ENCODE results near the gene ROM1.
A peak's percentile ranks its signal among the peaks of the same experiment; 100 is the strongest.

ROM1 gene

DNA sequence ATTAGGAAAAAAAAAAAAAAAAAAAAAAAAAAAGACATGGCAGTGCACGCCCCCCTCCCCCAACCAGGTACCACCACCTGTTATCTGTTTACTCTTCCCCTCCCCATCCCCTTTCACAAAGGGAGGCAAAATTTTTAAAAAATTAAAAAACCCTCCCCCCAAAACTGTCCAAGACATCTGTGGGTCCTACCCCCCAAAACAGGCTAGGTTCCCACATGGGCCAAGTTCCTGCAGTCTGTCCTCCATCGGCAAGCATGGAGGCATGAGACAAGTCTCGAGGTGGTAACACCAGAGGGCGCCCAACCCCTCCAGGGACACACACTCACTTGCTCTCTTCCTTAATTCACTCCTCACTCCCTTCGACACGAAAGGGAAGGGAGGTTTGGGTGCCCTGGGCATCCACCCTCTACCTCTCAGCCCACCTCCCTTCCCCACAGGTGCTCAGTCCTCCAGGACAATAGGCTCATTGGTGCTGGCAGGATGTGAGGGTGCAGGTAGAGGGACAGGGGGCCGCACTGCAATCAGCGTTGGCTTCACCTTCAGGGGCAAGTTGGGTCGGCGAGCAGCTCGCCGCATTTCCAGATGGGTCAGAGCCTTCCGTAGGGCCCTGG is 19.5 kb upstream of the ROM1 start:
- H3K36me3 ChIP-seq (ENCODE audit: insufficient read depth, low read length) = peaks cover 63% of the 10 kb centered on the region
- no peaks in the 10 kb centered on the region for H3K9me3 ChIP-seq (ENCODE audit: insufficient read depth, low read length, severe bottlenecking)
- no peak overlapping the region for H2AFZ ChIP-seq (ENCODE audit: low read depth, low read length)
- H3K27me3 ChIP-seq (ENCODE audit: insufficient read depth, low read length, poor library complexity) = no peaks in the 10 kb centered on the region
- H3K9ac ChIP-seq (ENCODE audit: low read depth, low read length) = peak overlapping the region; percentile 66
- peaks cover 28% of the 10 kb centered on the region for H4K20me1 ChIP-seq (ENCODE audit: insufficient read depth, low read length)
- peak overlapping the region; percentile 95 for H3K4me2 ChIP-seq (ENCODE audit: insufficient read depth, low read length)
- peaks cover 69% of the 10 kb centered on the region for H3K4me1 ChIP-seq (ENCODE audit: insufficient read depth, low read length)
- H3K27ac ChIP-seq (ENCODE audit: low read length) = peak overlapping the region; percentile 25; the same call in 1 of the 2 replicates
- TF ChIP-seq CTCF (IDR thresholded peaks at IDR 0.05; ENCODE audit: borderline replicate concordance, extremely low read depth, low read length, poor library complexity, severe bottlenecking) (peak; percentile 90), EZH2 (IDR thresholded peaks at IDR 0.05; ENCODE audit: borderline replicate concordance, low read depth, low read length, severe bottlenecking) (no peak)
- no peak overlapping the region for H3K4me3 ChIP-seq (ENCODE audit: low read depth in 1 of 2, low read length in 2 of 2)
- ATAC-seq (ENCODE audit: insufficient read depth, low read depth) = peak; percentile 31
- DNase-seq = peak; percentile 82
- peaks cover 52% of the 10 kb centered on the region for H3K79me2 ChIP-seq (ENCODE audit: insufficient read depth, low read length)

GRCh38 chr11:62595124-62595523 is 17.9 kb upstream of the ROM1 start:
- Histone ChIP-seq H3K9me3 (ENCODE audit: insufficient read depth, low read length, severe bottlenecking) (no peaks in the 10 kb centered on the region), H3K27ac (ENCODE audit: low read length) (no peak overlapping the region), H3K4me1 (ENCODE audit: insufficient read depth, low read length) (peaks cover 77% of the 10 kb centered on the region), H3K4me3 (ENCODE audit: low read depth in 1 of 2, low read length in 2 of 2) (no peak overlapping the region), H4K20me1 (ENCODE audit: insufficient read depth, low read length) (peaks cover 38% of the 10 kb centered on the region), H3K79me2 (ENCODE audit: insufficient read depth, low read length) (peaks cover 55% of the 10 kb centered on the region), H3K27me3 (ENCODE audit: insufficient read depth, low read length, poor library complexity) (no peaks in the 10 kb centered on the region), H3K4me2 (ENCODE audit: insufficient read depth, low read length) (no peak overlapping the region), H2AFZ (ENCODE audit: low read depth, low read length) (no peak overlapping the region), H3K9ac (ENCODE audit: low read depth, low read length) (no peak overlapping the region), H3K36me3 (ENCODE audit: insufficient read depth, low read length) (peaks cover 70% of the 10 kb centered on the region)
- TF ChIP-seq CTCF (IDR thresholded peaks at IDR 0.05; ENCODE audit: borderline replicate concordance, extremely low read depth, low read length, poor library complexity, severe bottlenecking) = no peak
- no peak for TF ChIP-seq EZH2 (IDR thresholded peaks at IDR 0.05; ENCODE audit: borderline replicate concordance, low read depth, low read length, severe bottlenecking)
- ATAC-seq (ENCODE audit: insufficient read depth, low read depth) (no peak), DNase-seq (no peak)

GRCh38 chr11:62599069-62599696 is 13.9 kb upstream of the ROM1 start:
- H3K36me3 ChIP-seq (ENCODE audit: insufficient read depth, low read length) = peaks cover 72% of the 10 kb centered on the region

DNA sequence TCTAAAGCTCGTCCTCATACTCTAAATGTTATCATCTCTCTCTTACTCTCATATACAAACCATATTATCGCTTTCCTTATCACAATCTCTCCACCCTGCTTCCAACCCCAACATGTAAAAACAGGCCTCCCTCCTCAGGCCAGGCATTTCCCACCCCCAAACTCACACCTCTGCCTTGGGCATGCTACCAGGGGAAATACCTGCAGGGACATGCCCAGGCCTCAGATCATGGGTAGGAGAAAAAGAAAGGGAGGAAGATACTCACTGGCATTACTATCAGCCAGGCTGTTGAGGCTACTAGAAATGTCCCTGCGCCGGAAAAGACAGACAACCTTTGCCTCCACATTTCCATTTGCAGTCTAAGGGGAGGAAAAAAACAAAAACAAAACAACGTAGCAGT is 13.2 kb upstream of the ROM1 start:
- no peaks in the 10 kb centered on the region for H3K27me3 ChIP-seq (ENCODE audit: insufficient read depth, low read length, poor library complexity)
- H3K9me3 ChIP-seq (ENCODE audit: insufficient read depth, low read length, severe bottlenecking) = no peaks in the 10 kb centered on the region
- H3K4me2 ChIP-seq (ENCODE audit: insufficient read depth, low read length) = peak overlapping the region; percentile 96
- peak overlapping the region; percentile 92 for H3K27ac ChIP-seq (ENCODE audit: low read length)
- peaks cover 54% of the 10 kb centered on the region for H3K79me2 ChIP-seq (ENCODE audit: insufficient read depth, low read length)
- ATAC-seq (ENCODE audit: insufficient read depth, low read depth) = no peak
- peak overlapping the region; percentile 69 for H3K4me3 ChIP-seq (ENCODE audit: low read depth in 1 of 2, low read length in 2 of 2)
- H3K36me3 ChIP-seq (ENCODE audit: insufficient read depth, low read length) = peaks cover 66% of the 10 kb centered on the region
- TF ChIP-seq CTCF (IDR thresholded peaks at IDR 0.05; ENCODE audit: borderline replicate concordance, extremely low read depth, low read length, poor library complexity, severe bottlenecking) = no peak
- TF ChIP-seq EZH2 (IDR thresholded peaks at IDR 0.05; ENCODE audit: borderline replicate concordance, low read depth, low read length, severe bottlenecking) = no peak
- DNase-seq = no peak
- H2AFZ ChIP-seq (ENCODE audit: low read depth, low read length) = no peak overlapping the region
- H3K4me1 ChIP-seq (ENCODE audit: insufficient read depth, low read length) = peaks cover 55% of the 10 kb centered on the region
- H4K20me1 ChIP-seq (ENCODE audit: insufficient read depth, low read length) = peaks cover 38% of the 10 kb centered on the region
- H3K9ac ChIP-seq (ENCODE audit: low read depth, low read length) = peak overlapping the region; percentile 97

More at GRCh38 chr11:62599069-62599696, 13.9 kb upstream of the ROM1 start:
- peaks cover 59% of the 10 kb centered on the region for H3K4me1 ChIP-seq (ENCODE audit: insufficient read depth, low read length)
- H3K27me3 ChIP-seq (ENCODE audit: insufficient read depth, low read length, poor library complexity) = no peaks in the 10 kb centered on the region
- peak overlapping the region; percentile 96 for H3K4me2 ChIP-seq (ENCODE audit: insufficient read depth, low read length)
- DNase-seq = peak; percentile 99
- peaks cover 38% of the 10 kb centered on the region for H4K20me1 ChIP-seq (ENCODE audit: insufficient read depth, low read length)
- H3K27ac ChIP-seq (ENCODE audit: low read length) = peak overlapping the region; percentile 92
- peaks cover 54% of the 10 kb centered on the region for H3K79me2 ChIP-seq (ENCODE audit: insufficient read depth, low read length)
- peak; percentile 77 for ATAC-seq (ENCODE audit: insufficient read depth, low read depth)
- H3K9me3 ChIP-seq (ENCODE audit: insufficient read depth, low read length, severe bottlenecking) = no peaks in the 10 kb centered on the region
- peak overlapping the region; percentile 69; a peak in 3 of 4 replicates for H3K4me3 ChIP-seq (ENCODE audit: low read depth in 1 of 2, low read length in 2 of 2)
- TF ChIP-seq EZH2 (IDR thresholded peaks at IDR 0.05; ENCODE audit: borderline replicate concordance, low read depth, low read length, severe bottlenecking) = no peak
- H2AFZ ChIP-seq (ENCODE audit: low read depth, low read length) = no peak overlapping the region
- peak overlapping the region; percentile 97 for H3K9ac ChIP-seq (ENCODE audit: low read depth, low read length)

Data from DND-41 (cell line).